ENCODE results near the gene PURB.
"Not testable (repeated sequence)": the region's sequence is repeated elsewhere in the genome, so short reads cannot be mapped to it uniquely, and the experiment has no call there.

Gene PURB

DNA sequence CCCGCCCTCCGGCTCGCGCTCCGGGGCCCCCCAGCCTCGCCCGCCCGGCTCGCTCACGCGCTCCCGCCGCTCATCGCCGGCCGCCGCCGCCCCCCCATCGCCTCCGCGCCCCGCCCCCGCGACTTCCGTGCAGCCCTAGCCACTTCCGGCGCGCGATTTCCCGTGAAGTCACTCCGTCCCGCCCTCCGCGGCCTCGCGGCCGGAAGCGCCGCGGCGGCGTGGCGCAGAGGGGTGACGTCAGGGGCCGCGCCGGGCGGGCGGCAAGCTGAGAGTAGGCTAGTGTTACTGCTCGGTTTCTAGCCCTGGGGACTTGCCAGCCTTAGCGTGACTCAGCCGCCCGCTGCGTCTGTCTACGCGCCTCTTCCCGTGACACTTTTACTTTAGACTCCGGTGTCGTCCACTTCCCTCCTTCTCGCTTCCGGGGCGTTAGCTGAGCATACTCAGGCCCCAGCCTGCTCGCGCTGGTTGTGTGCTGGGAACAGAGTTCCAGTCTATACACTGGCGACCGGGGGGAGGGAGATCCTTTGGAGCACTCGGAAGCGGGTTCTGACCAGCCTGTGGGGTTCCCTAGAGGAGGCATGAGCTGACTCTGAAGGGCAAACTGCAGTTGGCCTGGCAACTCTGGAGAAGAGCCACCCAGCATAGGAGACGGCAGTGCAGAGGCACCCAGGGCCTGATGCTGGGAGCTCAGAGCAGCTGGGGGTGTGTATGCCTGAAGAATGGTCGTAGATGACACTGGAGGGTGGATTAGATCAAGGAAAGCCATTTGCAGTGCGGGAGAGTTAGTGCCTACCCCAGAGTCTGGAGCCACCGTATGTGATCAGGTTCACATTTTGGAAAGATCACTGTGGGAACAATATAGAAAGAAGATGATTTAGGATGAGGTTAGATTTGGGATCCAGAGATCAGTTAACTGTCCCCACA, at the start of gene PURB:
PURB (minus strand) TSS at position 137 of the 924 bp plus-strand sequence. CDS start 182 bp downstream, outside the sequence.
- peak; percentile 89 for DNase-seq

DNA sequence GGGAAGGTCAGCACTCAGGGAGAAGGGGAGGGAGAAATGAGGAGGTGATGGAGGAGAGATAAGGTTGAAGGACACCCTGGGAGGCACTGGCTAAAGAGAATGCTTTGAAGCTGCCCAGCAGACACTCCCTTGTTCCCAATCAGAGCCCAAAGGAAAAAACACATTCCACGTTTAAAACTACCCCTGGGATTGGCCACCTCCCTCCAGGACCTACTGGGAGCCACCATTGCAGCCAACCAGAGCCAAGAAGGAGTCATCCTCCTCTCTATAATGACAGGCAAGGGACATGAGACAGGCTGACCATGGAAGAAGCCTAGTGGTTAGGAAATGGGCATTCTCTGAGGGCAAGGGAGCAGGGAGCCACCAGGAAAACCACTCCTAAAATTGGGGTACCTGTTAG, 49.7 kb upstream of the PURB start:
- DNase-seq, result no peak

DNA sequence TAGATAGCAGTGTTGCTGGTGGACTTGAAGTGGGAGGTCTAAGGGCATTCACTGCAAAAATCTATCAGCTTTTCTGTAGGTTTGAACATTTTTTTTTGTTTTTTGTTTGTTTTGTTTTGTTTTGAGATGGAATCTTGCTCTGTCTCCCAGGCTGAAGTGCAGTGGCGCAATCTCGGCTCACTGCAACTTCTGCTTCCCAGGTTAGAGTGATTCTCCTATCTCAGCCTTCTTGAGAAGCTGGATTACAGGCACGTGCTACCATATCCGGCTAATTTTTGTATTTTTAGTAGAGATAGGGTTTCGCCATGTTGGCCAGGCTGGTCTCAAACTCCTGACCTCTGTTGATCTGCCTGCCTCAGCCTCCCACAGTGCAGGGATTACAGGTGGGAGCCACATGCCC, 49.2 kb upstream of the PURB start:
- not testable (repeated sequence) for DNase-seq

DNA sequence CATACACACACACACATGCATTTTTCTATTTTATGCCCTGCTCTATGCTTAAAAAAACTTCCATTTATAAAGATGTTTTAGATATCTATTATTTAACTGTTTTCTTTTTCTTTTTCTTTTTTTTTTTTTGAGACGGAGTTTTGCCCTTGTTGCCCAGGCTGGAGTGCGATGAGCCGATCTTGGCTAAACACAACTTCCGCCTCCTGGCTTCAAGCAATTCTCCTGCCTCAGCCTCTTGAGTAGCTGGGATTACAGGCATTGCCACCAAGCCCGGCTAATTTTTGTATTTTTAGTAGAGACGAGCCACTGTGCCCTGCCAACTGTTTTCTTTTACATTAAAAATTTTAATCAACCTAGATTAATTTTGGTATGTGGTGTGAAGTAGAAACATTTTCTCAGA, 45.6 kb upstream of the PURB start:
- DNase-seq, result no peak

DNA sequence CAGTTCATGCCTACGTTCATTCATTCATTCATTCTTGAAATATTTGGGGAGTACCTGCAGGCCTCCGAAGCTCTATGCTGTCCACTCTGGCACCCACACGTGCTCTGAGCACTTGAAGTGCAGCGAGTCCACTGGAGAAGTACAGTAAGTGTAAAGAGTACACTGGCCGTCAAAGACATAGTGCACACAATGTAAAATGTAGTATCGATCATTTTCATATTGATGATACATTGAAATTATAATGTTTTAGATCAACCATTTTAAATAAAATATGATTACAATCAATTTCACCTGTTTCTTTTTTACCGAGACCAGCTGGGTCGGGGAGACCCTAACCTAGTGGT, 37.0 kb upstream of the PURB start:
- DNase-seq, result no peak

DNA sequence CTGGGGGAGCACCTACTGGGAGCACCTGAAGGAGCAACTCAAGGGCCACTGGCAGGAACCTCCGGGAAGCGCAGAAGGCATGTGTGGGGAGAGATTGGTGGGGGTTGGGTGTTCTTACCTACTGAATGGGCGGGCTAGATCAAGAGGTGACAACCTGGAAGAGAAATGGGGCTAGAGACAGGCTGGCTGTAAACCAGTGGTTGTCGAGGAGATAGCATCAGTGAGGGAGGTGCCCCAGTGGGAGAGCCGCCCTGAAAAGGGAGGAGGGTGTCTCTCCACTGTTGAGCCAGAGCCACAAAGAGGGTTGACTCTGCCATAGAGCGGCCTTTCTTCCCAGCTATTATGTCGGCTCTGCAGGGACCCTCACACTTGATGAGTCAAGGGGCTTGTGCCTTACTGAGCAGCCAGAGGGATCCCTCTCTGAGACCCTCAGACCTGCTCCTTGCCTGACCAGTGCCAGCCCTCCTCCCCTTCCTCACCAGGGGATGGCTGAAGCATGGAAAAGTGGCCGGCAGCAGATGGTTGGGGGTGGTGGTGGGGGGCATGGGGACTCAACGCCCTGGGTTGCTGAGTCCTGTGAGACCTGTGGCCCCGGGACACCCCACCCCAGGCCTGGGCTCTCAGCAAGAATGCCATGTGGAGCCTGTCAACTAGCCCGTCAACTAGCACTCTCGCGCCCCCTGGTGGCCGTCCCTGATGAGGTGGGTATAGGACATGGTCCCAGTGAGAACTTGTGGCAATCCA, 36.4 kb upstream of the PURB start:
- peak; percentile 71 for DNase-seq

DNA sequence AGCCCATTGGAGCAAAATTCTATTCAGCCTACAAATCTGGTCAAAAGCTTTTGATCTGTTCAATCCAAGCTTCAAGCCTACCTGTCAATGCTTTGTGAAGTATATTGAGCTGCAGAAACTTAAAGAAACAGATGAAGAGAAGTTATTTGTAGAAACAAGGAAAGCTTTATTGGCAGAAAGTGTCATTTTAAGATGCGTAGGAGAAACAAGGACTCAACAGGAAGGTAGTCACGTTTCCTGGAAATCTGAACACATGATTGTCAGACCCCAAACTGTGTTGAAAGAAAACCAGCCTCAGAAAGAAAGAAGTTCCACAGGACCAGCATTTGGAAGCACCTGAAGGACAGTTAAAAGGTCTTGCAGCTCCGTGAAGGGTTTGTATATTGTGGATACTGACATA, 34.8 kb upstream of the PURB start:
- DNase-seq, result no peak

DNA sequence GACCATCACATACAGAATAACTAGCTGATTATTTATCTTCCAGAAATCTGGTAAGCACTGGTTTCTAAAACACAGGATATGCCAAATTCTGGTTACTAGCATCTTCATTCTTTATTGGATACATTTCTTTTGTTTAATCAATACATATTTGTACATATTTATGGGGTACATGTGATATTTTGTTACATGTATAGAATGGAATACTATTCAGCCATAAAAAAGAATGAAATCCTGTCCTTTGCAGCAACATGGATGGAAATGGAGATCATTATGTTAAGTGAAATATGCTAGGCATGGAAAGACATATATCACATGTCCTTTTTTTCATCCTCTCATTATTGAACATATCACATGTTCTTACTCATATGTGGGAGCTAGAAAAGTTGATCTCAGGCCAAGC, 32.7 kb upstream of the PURB start:
- DNase-seq, result no peak

DNA sequence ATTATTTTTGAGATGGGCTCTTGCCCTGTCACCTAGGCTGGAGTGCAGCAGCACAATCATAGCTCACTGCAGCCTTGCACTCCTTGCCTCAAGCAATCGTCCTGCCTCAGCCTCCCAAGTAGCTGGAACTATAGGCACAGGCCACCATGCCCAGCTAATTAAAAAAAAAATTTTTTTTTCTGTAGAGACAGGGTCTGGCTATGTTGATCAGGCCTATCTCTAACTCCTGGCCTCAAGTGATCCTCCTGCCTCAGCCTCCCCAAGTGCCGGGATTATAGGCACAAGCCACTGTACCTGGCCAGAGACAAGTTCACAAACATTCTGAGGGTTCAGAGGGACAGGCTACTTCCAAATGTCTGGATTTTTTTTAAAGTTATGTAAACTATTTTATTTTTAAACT, 32.1 kb upstream of the PURB start:
- no peak for DNase-seq

DNA sequence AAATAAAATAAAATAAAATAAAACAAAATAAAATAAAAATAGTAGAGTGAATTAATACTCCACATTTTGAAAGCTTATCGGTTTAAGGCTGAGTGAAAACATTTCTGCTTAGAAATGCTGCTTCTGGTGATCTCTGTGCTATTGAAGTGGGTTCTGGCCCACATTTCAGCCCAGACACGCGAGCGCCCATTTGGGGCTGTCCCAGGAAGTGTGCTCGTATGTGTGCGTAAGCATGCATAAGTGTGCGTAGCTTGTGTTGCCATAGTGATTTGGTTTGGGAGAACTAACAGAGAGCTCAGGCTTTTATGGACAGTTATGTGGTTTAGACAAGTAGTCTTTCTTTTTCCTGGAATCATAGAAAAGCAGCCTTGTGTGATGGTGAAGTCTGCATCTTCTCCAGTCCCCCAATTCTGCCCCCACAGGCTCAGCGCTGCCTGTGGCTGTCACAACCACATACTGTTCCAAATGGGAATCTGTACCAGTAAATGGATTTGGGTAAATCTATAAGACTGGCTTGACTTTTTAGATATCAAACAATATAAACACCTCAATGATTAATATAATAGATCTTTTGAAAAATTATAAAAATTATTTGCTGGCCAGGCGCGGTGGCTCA, 29.8 kb upstream of the PURB start:
- DNase-seq, result no peak

DNA sequence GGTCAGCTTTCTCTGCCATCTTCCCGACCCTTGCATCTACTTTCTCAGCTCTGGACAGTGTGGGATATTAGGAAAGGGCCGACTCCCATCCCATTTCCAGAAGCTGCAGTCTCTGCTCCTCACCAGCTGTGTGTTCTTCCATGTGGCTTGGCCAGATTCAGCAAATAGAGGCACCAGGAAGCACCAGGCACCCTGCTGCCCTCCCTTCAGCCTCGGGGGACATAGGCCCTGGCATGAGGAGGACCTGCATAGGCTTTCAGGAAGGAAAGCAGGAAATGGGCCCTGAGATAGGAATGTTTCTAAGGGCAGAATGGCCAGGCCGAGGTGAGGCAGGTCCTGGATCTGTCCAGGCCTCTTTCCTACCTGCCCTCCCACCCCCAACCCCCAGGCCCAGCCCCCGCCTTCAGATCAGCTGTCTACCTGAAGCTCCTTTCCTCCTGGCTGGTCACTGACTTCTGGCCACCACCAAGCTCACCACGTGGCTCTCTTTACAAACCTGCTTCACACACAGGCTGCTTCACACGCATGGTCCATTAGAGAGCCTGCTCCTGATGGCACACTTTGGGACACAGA, 27.5 kb upstream of the PURB start:
- no peak for DNase-seq

DNA sequence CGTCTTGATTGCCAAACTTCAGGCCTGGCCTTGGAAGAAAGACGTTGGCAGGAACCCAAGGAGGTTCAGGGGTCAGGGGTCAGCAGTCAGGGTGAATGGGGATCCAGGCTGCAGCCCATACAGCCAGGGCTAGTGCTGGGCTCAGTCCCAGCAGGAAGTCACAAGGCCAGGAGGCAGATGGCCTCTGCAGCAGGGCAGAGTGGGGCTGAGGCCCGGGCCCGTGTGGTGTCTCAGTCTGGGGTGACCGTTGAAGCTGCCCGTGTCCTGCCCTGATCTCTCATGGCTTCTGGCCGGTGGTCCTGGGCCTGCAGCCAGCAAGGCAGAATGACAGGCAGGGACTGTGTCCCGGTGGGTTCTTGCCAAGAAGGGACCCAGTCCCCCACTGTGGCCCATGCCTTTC, 26.6 kb upstream of the PURB start:
- no peak for DNase-seq

DNA sequence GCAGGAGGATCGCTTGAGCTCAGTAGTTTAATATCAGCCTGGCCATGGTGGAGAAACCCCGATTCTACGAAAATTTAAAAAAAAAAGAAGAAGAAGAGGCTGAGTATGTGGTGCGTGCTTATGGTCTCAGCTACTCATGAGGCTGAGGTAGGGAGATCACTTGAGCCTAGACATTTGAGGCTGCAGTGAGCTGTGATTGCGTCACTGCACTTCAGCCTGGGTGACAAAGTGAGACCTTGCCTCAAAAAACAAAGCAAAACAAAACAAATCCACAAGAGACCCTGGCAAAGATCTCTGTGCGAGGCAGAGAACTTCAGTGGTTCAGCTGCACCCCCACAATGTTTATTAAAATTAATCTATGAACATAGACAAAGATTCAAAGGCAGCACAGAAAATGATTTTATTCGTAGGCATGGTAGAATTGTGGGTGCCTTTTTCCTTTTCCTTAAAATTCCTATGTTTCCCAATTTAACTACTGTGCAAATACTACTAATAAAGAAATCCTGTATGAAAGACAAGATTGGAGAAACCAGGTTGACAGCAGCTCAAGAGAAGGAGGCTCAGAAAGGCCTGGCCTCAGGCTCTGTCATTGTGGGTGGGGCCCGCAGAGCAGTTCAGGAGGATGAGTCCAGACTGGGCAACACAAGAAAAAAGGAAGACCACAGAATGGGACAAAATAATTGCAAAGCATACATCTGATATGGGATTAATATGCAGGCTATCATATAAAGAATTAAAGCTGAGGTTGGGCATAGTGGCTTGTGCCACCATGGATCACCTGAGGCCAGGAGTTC, 24.5 kb upstream of the PURB start:
- DNase-seq, result no peak

DNA sequence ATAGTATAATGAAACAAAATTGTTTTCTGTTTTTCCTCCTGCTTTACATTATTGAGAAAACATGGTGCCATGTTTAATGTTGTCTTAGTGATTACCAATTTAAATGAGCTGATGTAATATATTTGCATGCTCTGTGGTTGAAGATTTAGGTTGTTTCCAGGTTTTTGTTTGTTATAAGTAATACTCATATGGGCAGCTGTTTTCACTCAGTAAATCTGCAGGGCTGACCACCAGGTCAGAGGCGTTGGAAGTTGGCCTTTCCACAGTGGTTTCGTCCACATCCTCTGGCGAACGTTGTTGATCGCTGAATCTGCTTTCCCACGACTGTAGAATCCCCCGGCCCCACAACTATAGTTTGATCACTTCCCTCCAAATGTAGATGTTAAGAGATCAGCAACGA, 21.6 kb upstream of the PURB start:
- DNase-seq, result no peak

DNA sequence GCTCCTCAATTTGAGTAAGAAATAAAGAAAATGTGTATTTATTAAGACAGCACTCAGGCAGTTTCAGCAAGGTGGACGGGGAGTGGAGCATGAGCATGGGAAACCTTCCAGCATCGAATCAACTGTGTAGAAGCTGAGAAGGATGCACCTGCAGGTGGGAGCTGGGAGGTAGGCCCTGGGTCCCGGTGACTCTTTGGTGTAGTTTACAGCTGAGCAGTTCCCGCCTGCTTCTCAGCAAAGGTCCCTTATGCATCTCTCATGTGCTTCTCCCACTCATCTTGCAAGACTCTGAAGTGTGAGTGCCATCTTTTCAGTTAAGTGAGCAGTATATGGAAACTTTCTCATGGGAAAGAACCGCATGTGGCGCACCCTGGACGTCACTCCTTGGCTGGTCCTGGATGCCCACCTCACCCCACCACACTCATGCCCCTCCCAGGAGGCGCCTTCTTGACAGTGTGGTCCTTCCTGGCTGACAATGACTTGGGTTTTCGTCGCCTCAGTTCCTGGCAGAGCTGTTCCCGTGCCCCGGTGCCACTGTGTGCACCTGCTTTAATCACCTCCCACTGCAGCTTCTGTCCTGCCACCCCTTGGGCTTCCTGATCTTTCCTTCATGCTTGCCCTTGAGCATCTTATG, 19.8 kb upstream of the PURB start:
- no peak for DNase-seq

DNA sequence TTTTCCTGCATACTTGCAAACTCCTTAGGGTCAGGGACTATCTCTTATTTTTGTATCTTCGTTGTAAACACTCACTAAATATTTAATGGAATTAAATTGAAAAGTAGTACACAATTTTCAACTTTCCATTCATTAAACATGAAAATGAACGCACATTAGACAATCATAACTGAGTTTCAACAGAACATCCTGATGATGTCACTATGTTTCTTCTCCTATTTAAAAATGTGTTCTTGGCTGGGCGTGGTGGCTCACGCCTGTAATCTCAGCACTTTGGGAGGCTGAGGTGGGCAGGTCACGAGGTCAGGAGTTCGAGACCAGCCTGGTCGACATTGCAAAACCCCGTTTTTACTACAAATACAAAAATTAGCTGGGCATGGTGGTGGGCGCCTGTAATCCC, 14.1 kb upstream of the PURB start:
- no peak for DNase-seq

DNA sequence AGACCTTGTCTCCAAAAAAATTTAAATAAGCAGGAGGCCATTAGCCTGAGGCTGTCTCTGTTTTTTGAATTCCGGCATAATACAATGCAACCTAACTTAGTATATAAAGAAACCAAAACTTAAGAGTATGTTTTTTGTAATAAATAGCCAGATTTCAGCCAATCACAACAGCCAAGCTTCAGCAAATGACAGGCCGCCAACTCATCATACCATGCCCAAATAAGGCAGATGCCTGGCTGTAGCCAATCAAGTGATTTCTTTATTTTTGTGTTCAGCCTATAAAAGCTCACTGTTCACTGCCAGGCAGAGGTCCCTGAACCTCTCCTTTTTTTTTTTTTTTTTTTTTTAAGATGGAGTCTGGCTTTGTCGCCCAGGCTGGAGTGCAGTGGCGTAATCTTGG, 12.7 kb upstream of the PURB start:
- DNase-seq, result no peak

DNA sequence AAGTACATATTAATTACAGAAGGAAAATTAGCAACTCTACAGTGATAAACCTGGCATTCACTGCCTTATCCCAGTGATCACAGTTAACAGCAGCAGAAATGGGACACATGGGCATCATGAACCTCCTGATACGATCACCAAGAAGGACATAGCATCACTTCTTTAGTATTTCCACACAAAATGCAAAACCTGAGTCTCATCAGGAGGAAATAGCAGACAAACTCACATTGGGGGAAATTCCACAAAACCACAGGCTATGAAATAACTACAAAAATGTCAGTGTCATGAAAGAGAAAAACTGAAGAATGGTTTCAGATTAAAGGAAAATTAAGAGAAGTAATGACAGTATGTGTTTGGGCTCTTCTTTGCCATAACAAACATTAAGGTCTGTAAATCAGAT, 12.0 kb upstream of the PURB start:
- no peak for DNase-seq

DNA sequence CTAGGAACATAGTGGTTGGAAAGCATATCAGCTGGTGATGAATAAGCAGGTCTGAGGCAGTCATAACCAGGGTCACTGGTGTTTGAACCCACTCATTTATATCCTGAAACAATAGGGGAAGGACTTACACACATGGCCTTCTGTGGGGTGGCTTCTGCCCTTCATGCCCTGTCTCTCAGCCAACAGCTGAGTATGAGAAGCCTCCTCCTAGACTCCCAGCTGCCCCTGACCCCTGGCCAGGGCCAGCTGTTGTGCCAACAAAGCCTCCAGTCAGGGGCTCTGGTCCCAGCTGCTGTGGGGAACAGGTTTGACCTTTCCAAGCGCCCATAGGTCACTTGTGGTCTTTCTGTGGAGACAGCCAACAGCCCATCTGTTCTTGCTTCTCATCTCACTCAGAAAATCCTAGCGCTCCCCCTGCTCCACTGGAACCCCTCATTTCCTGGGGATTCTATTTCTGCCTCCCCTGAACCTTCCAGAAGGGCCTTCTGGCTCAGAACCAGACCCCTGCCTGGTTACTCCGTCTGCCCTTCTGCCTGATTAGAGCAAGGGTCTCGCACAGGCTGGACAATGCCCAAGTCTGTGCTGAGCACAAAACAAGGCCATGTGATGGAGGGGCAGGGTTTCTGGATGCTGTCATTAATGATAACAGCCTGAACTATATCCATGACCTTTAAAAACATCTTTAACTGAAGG, 9.7 kb upstream of the PURB start:
- DNase-seq, result no peak

DNA sequence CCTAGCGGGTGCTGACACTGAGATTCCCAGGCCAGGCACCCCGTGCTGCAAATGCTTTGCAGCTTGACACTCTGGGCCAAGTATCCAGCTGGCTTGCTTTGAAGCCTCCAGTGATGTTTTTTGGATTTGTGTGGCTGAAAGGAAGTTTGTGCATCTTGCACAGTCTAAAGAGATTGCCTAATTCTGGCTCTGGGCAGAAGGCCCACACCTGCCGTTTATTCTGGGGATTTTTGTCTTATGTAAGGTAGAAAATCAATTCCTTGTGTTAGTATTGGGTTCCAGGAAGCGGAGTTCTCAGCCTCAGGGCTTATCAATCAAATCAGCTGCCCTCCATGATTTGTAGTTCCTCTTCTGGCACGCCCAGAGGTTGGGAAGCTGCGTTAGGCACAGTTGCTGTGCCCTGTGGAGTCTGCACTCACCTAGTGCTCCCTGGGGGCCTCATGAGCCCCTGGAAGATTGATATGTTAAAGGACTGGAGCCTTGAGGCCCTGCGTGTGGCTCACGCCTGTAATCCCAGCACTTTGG, 8.4 kb upstream of the PURB start:
- no peak for DNase-seq

DNA sequence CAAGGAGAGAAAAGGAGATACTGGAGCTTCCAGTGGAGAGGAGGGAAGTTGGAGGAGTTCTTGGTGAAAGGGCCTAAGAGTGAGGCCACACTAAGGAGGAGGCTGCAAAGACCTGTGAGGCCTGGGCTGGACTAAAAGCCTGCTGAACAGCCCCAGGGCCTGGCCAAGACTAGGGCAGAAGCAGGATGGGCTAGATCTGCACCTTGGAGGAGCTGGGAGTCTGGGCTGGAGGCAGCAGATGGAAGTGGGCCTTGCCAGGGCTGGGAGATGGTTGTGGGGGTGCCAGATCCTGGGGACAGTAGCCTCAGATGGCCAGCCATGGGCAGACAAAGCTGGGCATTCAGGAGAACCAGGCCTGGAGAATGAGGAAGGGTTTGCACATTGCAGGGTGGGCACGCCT, 6.5 kb upstream of the PURB start:
- DNase-seq, result no peak
